Activated T-helper 1 cell treated with anti-CD3 and anti-CD28 coated beads, Interleukin-2, amount 50 U/mL, for 16 hours (primary cell): ENCODE data around the gene KDM6A.
A peak's percentile ranks its signal among the peaks of the same experiment; 100 is the strongest.
"Not testable (repeated sequence)": the region's sequence is repeated elsewhere in the genome, so short reads cannot be mapped to it uniquely, and the experiment has no call there.

Source experiments
- DNase-seq, 2 donors: peaks; one replicate each; pipeline ENCODE4 v3.0.0-alpha.2; 2020; ENCODE audit warnings: low read depth in 1 of 2, low spot score in 1 of 2

KDM6A gene

GRCh38 chrX:44872821-44873414 is at the start of gene KDM6A:
KDM6A (plus strand) TSS chrX:44873188; CDS start chrX:44873552, 364 bp downstream.
- DNase-seq: peak; percentile 88 to 99

- DNase-seq: not testable (repeated sequence)
These were observed 49.8 kb upstream of the KDM6A start for GRCh38 chrX:44823193-44823592.

GRCh38 chrX:44828008-44828605 is 44.9 kb upstream of the KDM6A start:
- no peak for DNase-seq

GRCh38 chrX:44829832-44830231 is 43.2 kb upstream of the KDM6A start:
- no peak for DNase-seq

GRCh38 chrX:44842550-44843317 is 30.3 kb upstream of the KDM6A start:
- DNase-seq: no peak

GRCh38 chrX:44843318-44843702 is 29.7 kb upstream of the KDM6A start:
- DNase-seq: no peak

- no peak for DNase-seq
These were observed 29.2 kb upstream of the KDM6A start, which contains the start of gene DUSP21 for GRCh38 chrX:44843753-44844152. DUSP21 (plus strand) TSS chrX:44844021; CDS start chrX:44844133, 112 bp downstream.

GRCh38 chrX:44844204-44844603 is 28.8 kb upstream of the KDM6A start:
- DNase-seq: no peak

GRCh38 chrX:44850891-44851290 is 22.1 kb upstream of the KDM6A start:
- DNase-seq: not testable (repeated sequence)

GRCh38 chrX:44871114-44871645 is 1.8 kb upstream of the KDM6A start:
- no peak for DNase-seq

- peak; percentile 4 to 30 for DNase-seq
These were observed 812 bp upstream of the KDM6A start for GRCh38 chrX:44871931-44872820.

- DNase-seq: peak; percentile 6 to 33
These were observed 658 bp downstream of the KDM6A start for GRCh38 chrX:44873415-44874276.

GRCh38 chrX:44874420-44875184 is 1.6 kb downstream of the KDM6A start:
- peak in 1 of 2 donors; percentile 35 for DNase-seq

GRCh38 chrX:44875185-44875489 is 2.1 kb downstream of the KDM6A start:
- DNase-seq: no peak

GRCh38 chrX:44876086-44876485 is 3.1 kb downstream of the KDM6A start:
- DNase-seq: no peak

GRCh38 chrX:44876767-44877166 is 3.8 kb downstream of the KDM6A start:
- DNase-seq: no peak

GRCh38 chrX:44878780-44879179 is 5.8 kb downstream of the KDM6A start:
- no peak for DNase-seq

- no peak for DNase-seq
These were observed 8.6 kb downstream of the KDM6A start for GRCh38 chrX:44881549-44881948.

GRCh38 chrX:44882635-44883034 is 9.6 kb downstream of the KDM6A start:
- no peak for DNase-seq
